ENCODE measurements around the gene KLHL17.
A peak's percentile ranks its signal among the peaks of the same experiment; 100 is the strongest.
"Not testable (repeated sequence)": the region's sequence is repeated elsewhere in the genome, so short reads cannot be mapped to it uniquely, and the experiment has no call there.

KLHL17 gene

DNA sequence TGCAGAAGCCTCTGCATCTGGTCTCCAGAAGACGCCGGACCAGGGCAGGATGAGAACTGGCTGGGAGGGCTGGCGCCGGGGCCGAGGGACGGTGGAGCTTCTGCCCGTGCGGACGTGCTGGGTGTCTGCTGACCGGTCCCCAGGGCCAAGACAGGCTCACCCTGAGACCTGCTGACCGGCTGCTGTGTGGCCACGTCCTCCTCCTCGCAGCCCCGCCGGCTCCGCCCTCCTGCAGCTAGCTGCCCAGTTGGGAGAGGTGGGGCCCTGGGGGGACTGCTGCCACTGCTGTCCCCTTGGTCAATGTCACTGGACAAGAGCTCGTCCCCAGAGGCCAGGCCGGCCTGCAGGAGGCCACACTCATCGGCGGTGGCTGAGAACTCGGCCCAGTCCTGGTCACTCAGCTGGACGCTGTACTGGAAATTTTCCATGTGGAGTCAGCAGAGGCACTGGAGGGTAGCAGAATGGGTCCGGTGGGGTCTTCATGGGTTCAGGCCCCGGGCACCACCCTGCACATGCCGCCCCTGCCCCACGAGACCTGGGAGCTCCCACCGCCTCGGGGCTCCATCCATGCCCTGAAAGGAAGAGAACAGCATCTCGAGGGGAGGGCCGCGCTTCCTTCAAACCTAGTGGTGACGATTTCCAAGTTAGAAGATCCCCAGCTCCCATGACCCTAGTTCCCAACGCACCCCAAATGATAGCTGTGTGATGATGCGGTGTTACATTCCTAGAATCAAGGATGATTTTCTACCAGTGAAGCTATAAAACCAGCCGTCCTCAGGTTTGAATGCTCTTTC is 20.4 kb downstream of the KLHL17 start:
- DNase-seq (ENCODE audit: low read depth in 2 of 2): no peak

DNA sequence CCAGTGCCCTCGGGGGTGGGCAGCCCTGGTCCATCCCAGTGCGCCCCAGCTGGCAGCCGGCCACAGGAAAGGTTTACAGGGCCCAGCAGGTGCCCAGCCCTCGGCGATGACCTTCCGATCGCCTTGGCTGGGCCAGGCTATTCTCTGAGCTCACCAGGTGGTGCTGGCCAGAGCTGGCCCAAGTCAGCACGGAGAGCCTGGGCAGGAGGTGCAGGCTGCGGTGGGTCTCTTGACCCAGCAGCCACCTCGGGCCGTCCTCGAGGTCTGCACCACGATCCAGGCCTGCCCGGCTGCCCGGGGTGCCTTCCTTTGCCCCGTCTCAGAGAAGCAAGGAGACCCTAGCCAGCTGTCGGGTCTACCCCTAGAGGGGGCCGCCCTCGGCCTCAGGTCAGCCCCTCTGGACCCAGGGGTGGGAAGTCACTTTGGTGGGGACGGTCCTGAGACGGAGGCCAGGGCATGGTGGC is 21.1 kb downstream of the KLHL17 start:
- DNase-seq (ENCODE audit: low read depth in 2 of 2): no peak

DNA sequence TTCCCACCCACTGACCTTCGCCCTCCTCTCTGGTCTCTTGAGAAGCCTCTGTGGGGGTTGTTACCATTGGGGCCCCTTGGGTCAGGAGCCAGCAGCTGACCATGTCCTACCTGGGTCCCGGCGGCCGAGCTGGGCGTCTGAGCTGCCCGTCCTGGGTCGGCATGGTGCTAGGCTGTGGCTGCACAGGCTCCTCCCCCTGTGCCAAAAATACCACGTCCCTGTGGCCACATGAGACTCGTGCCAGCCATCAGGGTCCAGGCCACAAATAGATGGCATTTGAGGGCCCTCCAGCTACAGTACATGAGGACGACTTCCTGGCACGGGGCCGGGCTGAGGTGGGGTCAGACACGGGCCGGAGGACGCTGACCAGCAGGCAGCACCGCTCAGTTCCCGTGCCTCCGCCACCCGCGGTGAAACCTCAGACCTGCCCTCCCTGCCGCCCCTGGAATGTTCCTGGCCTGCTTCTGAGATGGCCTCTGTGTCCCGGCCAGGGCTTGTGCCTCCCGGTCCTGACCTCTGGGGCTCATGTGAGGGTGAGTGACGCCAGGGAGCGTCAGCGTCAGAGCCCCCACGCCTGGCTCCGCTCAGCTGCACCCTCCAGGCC is 21.7 kb downstream of the KLHL17 start, which contains the start of gene PERM1:
Gene PERM1, minus strand, starts transcription at position 139 of the 604 bp plus-strand sequence. CDS start 1,064 bp downstream, outside the sequence.
- DNase-seq (ENCODE audit: low read depth in 2 of 2): no peak

DNA sequence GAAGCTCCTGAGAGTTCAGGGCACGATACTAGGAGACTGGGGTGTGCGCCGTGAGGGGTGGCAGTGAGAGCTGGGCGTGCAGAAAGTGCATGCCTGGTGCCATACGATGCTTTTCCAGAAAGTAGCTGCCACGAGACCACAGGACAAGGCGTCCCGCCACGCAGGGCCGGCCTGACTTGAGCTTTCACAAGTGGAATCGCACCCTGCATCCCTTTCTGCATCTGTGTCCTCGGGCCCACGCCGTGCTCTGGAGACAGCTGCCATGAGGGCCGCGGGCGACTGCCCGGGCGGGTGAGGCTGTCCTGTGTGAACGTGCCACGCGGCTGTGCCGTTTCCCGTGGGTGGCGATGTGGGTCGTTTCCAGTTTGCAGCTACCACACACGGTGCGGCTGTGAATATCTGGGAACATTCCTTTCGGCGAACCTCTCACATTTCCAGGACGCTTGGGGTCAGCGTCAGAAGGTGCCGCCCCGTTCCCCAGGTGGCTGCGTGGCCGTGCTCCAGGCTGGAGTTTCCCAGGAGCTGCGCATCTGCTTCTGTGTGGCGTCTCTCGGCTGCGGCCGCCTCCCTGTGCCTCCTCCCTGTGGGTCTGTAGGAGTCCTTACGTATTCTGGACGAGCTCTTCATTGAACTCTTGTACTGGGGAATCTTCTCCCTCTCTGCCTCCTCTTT is 22.5 kb downstream of the KLHL17 start:
- no peak for DNase-seq (ENCODE audit: low read depth in 2 of 2)

DNA sequence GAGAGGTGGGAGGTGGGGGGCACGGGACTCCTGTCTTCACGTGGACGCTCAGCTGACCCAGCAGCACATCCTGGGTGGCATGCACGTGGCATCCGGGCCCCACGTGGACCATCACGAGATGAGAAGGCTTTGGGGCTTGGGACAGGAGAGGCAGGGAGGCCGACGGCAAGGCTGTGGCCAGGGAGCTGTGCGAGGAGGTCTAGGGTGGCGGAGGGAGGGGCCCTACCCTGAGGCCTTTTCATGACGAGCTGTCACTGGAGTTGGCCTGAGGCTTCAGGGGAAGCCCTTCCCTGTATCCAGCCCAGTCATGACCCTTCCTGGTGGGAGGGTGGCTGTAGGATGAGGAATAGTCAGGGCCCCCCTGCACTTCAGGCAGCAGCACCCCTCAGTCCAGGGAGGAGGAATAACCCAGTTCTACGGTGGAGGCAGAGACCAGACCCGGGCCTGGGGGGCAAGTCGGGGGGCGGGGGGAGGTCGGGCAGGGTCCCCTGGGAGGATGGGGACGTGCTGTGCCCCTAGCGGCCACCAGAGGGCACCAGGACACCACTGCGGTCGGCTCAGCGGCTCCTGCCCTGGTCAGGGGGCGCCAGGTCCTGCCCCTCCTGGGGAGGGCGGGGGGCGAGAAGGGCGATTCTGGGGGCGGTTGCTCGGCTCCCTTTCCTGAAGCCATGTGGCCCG is 23.6 kb downstream of the KLHL17 start:
- DNase-seq (ENCODE audit: low read depth in 2 of 2): peak; percentile 53 to 58

DNA sequence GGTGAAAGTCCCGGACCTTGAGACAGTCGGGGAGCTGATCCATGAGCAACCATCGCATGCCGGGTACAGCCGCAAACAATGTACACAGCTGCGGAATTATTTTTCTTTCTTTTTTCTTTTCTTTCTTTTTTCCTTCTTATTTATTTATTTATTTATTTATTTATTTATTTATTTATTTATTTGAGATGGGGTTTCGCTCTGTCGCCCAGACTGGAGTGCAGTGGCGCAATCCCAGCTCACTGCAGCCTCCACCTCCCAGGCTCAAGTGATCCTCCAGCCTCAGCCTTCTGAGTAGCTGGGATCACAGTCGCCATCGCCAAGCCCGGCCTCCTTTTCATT is 24.1 kb downstream of the KLHL17 start:
- DNase-seq (ENCODE audit: low read depth in 2 of 2): no peak

DNA sequence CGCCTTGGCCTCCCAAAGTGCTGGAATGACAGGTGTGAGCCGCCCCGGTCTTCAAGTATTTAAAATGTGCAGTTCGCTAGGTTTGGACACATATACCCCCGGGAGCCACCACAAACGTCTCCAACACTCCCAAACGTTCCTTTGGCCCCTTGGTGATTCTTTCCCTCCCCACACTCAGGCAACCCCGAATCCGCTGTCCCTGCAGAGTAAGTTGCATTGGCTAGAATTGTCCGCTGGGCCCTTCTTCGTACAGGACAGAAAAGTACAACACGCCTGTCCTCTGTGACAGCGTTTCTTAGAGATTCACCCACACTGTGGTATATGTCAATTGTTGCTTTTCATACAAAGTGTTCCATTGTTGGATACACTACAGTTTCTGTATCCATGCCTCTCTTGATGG is 24.7 kb downstream of the KLHL17 start:
- no peak for DNase-seq (ENCODE audit: low read depth in 2 of 2)

DNA sequence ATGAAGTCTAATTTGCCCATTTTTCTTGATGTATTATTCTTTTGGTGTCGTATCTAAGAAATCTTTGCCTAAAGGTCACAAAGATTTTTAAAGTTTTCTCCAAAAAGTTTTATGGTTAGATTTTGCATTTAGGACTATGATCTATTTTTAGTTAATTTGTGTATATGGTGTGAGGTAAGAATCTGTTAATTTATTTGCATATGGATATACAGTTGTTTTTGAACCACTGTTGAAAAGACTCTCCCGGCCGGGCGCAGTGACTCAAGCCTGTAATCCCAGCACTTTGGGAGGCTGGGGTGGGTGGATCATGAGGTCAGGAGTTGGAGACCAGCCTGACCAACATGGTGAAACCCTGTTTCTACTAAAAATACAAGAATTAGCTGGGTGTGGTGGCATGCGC is 27.7 kb downstream of the KLHL17 start:
- not testable (repeated sequence) for DNase-seq (ENCODE audit: low read depth in 2 of 2)

DNA sequence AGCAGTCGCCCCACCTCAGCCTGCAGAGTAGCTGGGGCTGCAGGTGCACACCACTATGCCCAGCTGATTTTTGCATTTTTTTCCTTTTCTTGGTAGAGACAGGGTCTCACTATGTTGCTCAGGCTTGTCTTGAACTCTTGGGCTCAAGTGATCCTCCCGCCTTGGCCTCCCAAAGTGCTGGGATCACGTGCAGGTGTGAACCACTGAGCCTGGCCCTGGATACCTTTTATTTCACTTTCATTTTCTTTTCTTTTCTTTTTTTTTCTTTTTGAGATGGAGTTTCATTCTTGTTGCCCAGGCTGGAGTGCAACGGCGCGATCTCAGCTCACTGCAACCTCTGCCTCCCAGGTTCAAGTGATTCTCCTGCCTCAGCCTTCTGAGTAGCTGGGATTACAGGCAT is 30.9 kb downstream of the KLHL17 start:
- DNase-seq (ENCODE audit: low read depth in 2 of 2): not testable (repeated sequence)

DNA sequence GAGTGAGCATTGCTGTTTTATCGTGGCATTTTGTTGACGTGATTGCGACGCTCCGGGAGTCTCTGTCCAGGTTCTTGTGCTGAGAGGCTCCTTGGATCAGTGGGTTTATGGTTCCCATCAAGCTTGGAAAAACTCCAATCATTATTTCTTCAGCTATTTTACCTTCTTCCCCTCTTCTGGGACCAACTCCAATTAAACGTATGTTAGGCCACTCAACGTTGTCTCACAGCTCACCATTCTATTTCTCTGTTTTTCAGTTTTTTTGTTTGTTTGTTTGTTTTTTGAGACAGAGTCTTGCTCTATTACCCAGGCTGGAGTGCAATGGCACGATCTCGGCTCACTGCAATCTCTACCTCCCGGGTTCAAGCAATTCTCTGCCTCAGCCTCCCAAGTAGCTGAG is 31.5 kb downstream of the KLHL17 start:
- no peak for DNase-seq (ENCODE audit: low read depth in 2 of 2)

DNA sequence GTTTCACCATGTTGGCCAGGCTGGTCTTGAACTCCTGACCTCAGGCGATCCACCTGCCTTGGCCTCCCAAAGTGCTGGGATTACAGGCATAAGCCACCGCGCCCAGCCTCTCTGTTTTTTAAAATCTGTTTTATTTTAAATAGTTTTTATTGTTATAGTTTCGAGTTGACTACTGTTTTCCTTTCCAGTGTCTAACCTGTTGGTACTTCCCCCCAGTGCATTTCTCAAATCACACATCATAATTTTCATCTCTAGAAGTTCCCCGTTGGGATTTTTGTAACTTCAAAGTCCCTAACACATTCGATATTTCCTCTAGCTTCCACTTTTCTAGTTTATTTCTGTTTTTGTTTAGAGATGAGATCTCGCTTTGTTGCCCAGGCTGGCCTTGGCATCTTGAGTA is 32.0 kb downstream of the KLHL17 start:
- DNase-seq (ENCODE audit: low read depth in 2 of 2): no peak

DNA sequence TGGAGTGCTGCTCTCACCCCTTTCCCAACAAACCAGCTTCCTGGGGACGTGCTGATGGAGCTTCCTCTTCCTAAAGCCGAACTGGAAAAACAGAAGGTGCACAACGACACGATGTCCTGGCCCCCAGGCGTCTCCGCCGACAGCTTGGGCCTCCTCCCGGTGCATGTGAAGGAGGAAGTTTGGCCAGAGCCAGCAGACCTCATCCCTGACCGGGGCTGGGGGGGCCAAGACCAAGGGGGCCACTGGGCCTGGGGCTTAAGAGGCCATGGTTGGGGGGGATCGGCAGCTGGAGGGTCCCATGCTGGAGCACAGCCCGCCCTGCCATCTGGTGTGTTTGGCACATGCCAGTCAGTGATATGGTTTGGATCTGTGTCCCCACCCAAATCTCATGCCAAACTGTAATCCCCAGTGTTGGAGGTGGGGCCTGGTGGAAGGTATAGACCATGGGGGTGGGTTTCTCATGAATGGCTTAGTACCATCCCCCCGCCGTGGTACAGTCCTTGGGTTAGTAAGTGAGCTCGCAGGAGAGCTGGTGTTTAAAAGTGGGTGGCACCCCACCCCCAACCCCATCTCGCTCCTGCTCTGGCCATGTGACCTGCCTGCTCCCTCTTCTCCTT is 33.1 kb downstream of the KLHL17 start:
- DNase-seq (ENCODE audit: low read depth in 2 of 2): no peak

DNA sequence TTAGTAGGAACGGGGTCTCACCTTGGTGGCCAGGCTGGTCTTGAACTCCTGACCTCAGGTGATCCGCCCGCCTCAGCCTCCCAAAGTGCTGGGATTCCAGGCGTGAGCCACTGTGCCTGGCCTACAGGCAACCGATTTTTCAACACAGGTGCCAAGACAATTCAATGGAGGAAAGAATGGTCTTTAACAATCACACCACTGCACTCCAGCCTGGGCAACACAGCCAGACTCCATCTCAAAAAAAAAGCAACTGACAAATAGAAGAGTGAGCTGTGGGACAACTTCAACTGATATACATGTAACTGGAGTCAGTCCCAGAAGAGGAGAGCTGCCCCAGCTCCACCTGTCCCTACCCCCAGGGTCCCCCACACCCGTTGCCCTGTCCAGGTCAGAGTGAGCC is 34.2 kb downstream of the KLHL17 start:
- not testable (repeated sequence) for DNase-seq (ENCODE audit: low read depth in 2 of 2)

DNA sequence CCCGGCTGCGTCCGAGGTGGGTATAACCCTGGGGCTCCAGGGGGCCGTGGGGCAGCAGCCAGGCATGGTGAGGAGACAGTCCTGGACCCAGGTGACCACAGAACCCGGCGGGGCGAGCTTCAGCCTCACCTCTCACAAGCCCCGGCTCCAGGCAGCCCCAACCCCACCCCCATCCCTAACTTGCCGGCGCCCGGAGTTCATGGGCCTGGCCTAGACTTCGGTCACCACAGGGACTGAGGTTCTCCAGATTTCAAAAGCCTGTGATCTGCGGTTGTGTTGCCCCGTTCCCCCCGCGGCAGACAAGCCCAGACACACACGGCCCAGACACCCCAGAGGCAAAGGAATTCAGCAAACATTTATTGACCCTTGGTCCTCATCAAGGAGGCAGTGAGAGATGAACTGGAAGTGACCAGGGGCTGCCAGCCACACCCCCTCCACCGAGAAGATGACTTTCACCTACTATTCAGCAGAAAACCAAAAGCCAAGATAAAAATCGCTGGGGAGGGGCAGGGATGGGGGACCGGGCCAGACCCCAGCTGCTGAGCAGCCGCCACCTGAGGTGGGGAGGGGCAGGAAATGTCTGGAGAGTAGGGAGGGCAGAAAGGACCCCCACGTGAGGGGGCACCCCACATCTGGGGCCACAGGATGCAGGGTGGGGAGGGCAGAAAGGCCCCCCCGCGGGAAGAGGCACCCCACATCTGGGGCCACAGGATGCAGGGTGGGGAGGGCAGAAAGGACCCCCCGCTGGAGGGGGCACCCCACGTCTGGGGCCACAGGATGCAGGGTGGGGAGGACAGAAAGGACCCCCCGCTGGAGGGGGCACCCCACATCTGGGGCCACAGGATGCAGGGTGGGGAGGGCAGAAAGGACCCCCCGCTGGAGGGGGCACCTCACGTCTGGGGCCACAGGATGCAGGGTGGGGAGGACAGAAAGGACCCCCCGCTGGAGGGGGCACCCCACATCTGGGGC is 35.6 kb downstream of the KLHL17 start:
- no peak for DNase-seq (ENCODE audit: low read depth in 2 of 2)

DNA sequence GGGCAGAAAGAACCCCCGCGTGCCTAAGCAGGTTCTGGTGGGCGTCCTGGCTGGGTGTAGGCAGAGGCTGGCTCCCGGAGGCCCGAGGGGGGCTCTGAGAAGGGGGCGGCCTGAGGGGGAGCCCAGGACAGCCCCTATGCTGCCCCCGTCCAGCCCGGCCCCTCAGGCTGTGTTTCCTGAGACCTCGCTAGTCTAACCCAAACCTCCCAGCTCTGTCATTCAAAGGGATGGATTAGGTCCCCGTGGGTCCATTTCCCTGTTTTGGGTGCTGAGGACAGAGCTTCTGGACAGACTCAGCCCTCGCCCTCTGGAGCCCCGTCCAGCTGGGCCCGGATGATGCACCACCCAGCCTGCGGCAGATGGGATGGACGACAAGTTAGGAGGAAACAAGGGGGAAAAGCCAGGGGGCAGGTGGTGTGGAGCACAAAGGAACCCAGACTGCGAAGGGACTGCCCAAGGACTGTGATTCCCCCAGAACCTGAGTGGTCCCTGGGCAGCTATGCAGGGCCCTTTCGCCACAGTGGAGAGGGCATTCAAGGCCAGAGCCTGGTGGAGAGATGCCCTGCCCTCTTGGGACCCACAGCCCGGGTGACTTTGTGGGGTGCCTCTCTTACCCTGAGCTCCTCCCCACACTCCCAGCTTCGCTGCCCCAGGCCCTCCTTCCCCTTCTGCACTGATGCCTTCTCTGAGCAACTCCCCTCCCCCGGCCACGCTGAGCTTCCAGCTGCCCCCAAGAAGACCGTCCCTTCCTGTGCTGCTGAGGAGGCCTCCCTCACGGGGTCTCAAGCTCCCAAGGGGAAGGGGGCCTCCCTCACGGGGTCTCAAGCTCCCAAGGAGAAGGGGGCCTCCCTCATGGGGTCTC is 36.7 kb downstream of the KLHL17 start:
- no peak for DNase-seq (ENCODE audit: low read depth in 2 of 2)

DNA sequence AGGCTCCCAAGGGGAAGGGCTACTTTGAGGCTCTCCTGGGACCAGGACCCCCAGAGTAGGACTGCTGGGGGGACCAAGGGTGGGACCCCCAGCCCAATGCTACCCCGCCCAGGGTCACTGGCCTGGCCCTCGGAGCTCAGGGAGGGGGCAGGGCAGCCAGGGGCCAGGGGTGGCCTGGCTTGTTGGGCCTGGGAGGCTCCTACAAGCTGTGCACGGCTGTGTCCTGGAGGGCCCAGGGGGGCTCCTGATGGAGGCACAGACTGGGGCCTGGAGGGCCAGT is 37.3 kb downstream of the KLHL17 start:
- DNase-seq (ENCODE audit: low read depth in 2 of 2): no peak

DNA sequence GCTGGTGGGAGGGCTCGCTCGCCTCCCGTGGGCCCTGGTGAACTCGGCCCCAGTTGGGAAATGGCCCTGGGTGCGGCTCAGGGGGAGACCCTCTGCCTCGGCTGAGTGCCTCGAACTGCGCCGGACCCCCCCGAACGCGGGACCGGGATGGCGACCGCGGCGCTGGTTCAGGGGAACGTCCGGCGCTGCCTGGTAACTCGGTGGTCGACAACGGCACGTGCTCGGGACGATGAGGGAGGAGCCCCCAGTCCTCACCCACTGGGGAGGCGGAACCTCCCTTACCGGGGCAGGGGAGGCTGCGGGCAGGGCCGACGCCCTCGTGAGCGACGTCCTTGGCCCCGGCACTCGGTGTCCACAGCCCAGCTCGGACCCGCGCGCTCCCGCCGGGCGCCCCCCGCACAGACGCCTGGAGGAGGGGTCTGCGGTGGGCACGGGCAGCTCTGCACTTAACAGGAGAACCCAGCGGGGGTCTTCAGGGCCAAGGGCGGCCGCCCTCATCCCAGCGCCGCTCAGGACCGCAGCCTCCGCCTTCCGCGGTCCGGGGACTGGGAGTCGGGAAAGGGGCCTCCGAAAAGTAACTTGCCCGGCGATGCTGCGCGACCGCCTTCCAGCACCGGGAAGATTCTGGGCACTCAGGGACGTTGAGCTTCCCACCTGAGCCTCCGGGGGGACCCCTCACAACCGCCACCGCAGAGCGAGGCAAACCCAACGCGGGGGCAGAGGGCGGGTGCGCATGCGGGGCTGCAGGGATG is 37.8 kb downstream of the KLHL17 start:
- DNase-seq (ENCODE audit: low read depth in 2 of 2): no peak

DNA sequence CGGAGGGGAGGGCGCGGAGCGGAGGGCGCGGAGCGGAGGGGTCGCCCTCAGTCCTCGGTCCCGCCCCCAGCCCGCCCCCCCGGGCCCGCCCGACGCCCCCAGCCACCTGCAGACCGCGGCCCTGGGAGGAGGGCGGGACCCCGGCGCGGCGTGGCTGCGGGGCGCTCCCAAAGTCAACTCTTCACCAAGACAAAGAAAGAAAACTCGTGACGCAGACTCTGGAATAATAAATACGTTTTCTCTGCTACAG is 38.3 kb downstream of the KLHL17 start:
- no peak for DNase-seq (ENCODE audit: low read depth in 2 of 2)

DNA sequence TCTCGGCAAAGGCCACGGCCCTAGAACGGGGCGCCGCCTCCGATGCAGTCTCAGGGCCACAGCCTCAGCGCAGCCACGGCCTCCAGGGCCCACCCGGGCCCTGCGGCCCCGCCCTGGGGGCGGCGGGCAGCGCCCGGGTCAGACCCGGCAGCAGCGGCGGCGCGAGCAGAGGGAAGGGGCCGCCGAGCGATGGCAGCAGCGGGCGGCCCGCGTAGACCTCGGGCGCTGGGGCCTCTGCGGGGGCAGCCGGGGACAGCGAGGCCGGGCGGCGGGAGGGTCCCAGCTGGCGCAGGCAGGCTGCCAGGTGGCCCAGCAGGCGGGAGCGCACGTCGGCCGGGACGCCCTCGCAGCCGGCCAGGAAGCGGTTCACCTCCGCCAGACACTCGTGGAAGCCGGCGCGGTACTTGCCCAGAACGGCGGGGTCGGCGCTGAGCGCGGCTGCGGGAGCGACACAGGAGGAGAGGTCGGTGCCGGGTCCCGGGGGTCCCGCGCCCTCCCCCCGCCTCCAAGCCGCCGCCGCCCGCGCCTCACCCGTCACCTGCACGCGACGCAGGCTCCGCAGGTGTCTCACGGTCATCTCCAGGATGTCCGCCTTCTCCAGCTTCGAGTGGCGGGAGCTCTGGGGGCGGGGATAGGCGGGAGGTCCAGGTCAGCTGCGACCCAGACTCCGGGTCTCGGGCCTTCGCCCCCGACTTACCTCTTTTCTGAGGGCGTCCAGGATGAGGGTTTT is 38.8 kb downstream of the KLHL17 start:
- DNase-seq (ENCODE audit: low read depth in 2 of 2): no peak

Measured in stimulated activated CD8-positive, alpha-beta memory T cell treated with anti-CD3 and anti-CD28 coated beads, Interleukin-2, amount 100 ng/mL, for 48 hours (primary cell).